Prostate gland (tissue), 2 donors: ENCODE measurements around the gene CTIF.

Experiments used
- CTCF ChIP-seq, 4 experiments: fragments of 200-600 bp in 2 of 4; fragments of 450-650 bp in 2 of 4; sonication (generic) in 2 of 4; IDR thresholded peaks; 1 replicate in 3 of 4; 2 replicates in 1 of 4; pipeline ENCODE4 v1.5.1; 2016 to 2019; ENCODE audit warnings: antibody characterized with exemption in 4 of 4, mild to moderate bottlenecking in 2 of 4, moderate library complexity in 2 of 4
- POLR2A ChIP-seq: fragments of 450-650 bp; IDR thresholded peaks from one replicate; pipeline ENCODE4 v1.6.1; 2016; ENCODE audit warnings: antibody characterized with exemption, mild to moderate bottlenecking
- POLR2AphosphoS5 ChIP-seq: sonication (generic); formaldehyde crosslinking; IDR thresholded peaks from one replicate; pipeline ENCODE4 v1.6.1; 2017; ENCODE audit warnings: antibody characterized with exemption

- TF ChIP-seq CTCF (IDR thresholded peaks at IDR 0.05) (no peak), POLR2AphosphoS5 (no peak), POLR2A (no peak)
Measured at GRCh38 chr18:48713309-48713708, 174.5 kb downstream of the CTIF start.
